GM12873 (cell line): ENCODE measurements around the gene SAMSN1.

Source experiments
- TF ChIP-seq, protein P1 (sequence below): IDR thresholded peaks from 2 replicates; pipeline ENCODE4 v1.5.1; 2012; ENCODE audit warnings: low read depth, mild to moderate bottlenecking, moderate library complexity, low read length, control low read depth; ENCODE audit not compliant: insufficient read depth; ENCODE audit errors: missing control alignments

Gene SAMSN1

DNA sequence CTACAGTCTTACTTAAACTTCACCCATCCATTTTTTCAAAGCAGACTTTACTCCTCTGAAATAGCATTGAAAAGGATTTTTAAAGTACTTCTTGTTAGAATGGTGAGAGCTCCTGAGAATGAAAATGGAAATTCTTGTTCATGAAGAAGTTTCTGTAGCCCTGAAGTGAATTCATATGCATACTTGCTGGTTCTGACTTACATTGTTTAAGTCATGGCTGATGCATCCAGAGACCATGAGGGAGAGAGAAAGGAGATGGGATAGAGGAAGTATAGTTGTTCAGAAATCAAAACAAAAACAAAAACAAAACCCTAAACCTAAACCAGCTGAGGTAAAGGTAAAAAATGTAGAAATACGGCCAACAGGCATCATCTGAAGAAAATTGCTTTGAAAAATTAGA lies 27.1 kb upstream of the SAMSN1 start:
- TF ChIP-seq, protein P1, sequence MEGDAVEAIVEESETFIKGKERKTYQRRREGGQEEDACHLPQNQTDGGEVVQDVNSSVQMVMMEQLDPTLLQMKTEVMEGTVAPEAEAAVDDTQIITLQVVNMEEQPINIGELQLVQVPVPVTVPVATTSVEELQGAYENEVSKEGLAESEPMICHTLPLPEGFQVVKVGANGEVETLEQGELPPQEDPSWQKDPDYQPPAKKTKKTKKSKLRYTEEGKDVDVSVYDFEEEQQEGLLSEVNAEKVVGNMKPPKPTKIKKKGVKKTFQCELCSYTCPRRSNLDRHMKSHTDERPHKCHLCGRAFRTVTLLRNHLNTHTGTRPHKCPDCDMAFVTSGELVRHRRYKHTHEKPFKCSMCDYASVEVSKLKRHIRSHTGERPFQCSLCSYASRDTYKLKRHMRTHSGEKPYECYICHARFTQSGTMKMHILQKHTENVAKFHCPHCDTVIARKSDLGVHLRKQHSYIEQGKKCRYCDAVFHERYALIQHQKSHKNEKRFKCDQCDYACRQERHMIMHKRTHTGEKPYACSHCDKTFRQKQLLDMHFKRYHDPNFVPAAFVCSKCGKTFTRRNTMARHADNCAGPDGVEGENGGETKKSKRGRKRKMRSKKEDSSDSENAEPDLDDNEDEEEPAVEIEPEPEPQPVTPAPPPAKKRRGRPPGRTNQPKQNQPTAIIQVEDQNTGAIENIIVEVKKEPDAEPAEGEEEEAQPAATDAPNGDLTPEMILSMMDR = no peak

DNA sequence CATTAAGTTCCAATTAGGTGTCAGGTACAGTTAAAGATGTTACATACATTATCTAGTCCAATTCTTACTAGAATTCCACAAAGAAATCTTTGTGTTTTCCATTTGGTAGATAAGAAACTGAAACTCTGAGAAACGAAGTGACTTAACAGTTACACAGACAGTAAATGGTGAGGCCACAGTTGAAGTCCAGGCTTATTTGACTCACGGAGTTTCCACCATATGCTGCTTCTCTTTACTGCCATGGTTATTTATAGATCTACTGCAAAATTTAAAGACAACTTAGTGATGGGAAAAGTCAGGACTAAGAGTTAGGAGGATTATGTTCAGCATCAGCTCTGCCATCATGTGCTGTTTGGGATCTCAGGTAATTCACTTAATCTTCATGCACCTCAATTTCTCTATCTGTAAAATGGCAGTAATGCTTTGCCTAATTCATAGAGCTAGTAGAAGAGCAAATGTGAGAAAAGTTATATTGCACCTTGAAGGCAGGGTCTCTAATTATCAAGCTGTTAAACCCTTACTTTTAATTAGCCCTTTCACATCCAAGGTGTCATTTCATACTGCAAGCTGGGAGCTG lies 26.2 kb upstream of the SAMSN1 start:
- TF ChIP-seq, protein P1 = no peak

- TF ChIP-seq, protein P1 = no peak
These were observed 23.8 kb upstream of the SAMSN1 start for GRCh38 chr21:14569868-14570267.

- TF ChIP-seq, protein P1 = no peak
These were observed 23.0 kb upstream of the SAMSN1 start for GRCh38 chr21:14569026-14569621.

DNA sequence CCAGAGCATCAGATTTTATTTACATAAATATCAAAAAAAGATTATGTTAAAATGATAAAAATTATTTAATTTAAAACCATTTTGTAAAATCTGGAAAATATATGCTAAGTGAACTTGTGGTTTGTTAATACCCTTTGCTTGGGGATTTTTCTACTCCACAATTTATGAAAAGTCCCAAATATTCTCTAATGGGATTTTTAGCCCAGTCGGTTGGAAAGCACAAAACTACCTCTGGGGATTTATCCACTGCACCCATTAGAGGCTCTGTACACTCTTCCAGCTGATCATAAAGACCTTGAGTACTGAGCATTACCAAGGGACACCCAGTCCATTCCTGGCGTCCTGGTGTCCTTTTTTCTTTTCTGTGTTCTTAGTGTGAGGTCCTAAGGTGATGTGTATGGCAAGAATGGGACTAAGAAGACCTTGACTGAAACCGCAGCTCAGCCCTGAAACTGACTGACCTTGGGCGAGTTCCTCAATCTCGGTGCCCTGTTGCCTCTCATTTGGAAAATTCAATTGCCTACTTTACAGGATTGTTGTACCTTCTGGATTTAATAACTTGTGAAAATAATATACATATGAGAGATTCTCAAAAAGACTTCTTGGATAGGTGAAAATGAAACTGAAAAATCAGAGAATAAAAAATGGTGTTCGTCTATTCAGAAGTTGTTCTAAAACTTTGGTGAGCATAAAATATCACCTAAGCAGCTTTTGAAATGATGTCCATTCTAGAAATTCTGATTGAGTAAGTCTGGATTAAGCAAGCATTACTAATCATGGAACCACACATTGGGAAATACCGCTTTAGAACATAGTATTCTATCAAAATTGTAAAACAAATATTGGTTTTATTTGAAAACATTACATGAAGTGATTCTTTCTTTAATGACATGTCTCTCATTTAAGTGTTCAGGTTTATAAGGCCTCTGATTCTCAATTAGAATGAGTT lies 21.5 kb upstream of the SAMSN1 start:
- TF ChIP-seq, protein P1 = no peak

- TF ChIP-seq, protein P1 = no peak
These were observed 20.8 kb upstream of the SAMSN1 start for GRCh38 chr21:14566894-14567293.

DNA sequence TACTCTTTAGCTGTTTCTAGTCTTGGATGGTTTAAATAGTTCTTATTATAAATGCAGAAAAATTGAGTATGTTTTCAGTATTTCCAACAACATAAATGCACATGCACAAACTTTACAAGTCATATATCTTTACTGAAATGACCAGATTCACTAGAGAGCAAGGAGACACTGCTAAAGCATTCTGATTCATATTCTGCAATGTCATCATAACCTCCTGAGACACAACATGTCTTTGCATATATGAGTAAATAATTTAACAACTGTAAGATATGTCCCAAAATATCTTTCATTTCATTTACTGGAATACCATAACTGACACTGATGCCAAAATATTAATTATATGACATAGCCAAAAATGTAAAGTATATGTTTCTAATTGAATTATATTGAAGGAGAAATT lies 16.8 kb upstream of the SAMSN1 start:
- TF ChIP-seq, protein P1 = no peak
